GM12878 (cell line): ENCODE measurements around the gene MSANTD2. TPM values are rescaled to one million over a fixed set of nuclear protein-coding genes. Genes with fewer than 3 reads are reported as not detected.
A peak's percentile ranks its signal among the peaks of the same experiment; 100 is the strongest.

Experiments
- ASH2L ChIP-seq: fragments of 300-600, 200-600 bp; sonication (generic); IDR thresholded peaks from 2 replicates; pipeline ENCODE4 v1.6.1; 2017; ENCODE audit warnings: low read depth, mild to moderate bottlenecking, borderline replicate concordance
- BCL11A ChIP-seq: IDR thresholded peaks from 2 replicates; pipeline ENCODE4 v1.6.1; 2011; ENCODE audit warnings: low read depth, low read length
- CHD4 ChIP-seq: fragments of 200-600 bp; sonication (generic); IDR thresholded peaks from 2 replicates; pipeline ENCODE4 v1.6.1; 2016; ENCODE audit warnings: mild to moderate bottlenecking
- CREB1 ChIP-seq: IDR thresholded peaks from 2 replicates; pipeline ENCODE4 v1.6.1; 2012; ENCODE audit warnings: low read depth, mild to moderate bottlenecking, inconsistent platforms
- E4F1 ChIP-seq: fragments of 450-650 bp; IDR thresholded peaks from 2 replicates; pipeline ENCODE4 v1.6.1; 2018; ENCODE audit warnings: borderline replicate concordance, mild to moderate bottlenecking; ENCODE audit not compliant: partially characterized antibody
- EZH2 ChIP-seq: IDR thresholded peaks from 2 replicates; pipeline ENCODE4 v1.6.1; 2012; ENCODE audit warnings: low read depth, mild to moderate bottlenecking, control low read depth, inconsistent platforms, low read length, borderline replicate concordance; ENCODE audit not compliant: control insufficient read depth
- GATAD2B ChIP-seq: fragments of 450-650 bp; conservative IDR thresholded peaks from 2 replicates; pipeline ENCODE4 v1.6.1; 2017; ENCODE audit warnings: low read depth, mild to moderate bottlenecking, moderate library complexity
- HDAC6 ChIP-seq: fragments of 200-600 bp; sonication (generic); IDR thresholded peaks from one replicate; pipeline ENCODE4 v1.8.0; 2017; ENCODE audit warnings: antibody characterized with exemption; ENCODE audit not compliant: unreplicated experiment
- HSF1 ChIP-seq: fragments of 150-350 bp; IDR thresholded peaks from 2 replicates; pipeline ENCODE4 v1.6.1; 2014; ENCODE audit warnings: mild to moderate bottlenecking, low read depth, low read length
- RB1 ChIP-seq: fragments of 450-650 bp; formaldehyde crosslinking; IDR thresholded peaks from 2 replicates; pipeline ENCODE4 v1.6.1; 2017; ENCODE audit warnings: mild to moderate bottlenecking, borderline replicate concordance
- RELA ChIP-seq: fragments of 450-650 bp; IDR thresholded peaks from 2 replicates; pipeline ENCODE4 v1.8.0; 2014; ENCODE audit warnings: borderline replicate concordance; ENCODE audit not compliant: partially characterized antibody
- RELB ChIP-seq: fragments of 450-650 bp; IDR thresholded peaks from 2 replicates; pipeline ENCODE4 v1.6.1; 2017; ENCODE audit warnings: low read depth, mild to moderate bottlenecking, moderate library complexity
- RFX5 ChIP-seq: IDR thresholded peaks from 2 replicates; pipeline ENCODE4 v1.6.1; 2011; ENCODE audit warnings: low read depth, low read length, improper control_type of control experiment
- SMAD1 ChIP-seq: fragments of 450-650 bp; IDR thresholded peaks from 2 replicates; pipeline ENCODE4 v1.6.1; 2018; ENCODE audit warnings: mild to moderate bottlenecking, low read depth; ENCODE audit not compliant: partially characterized antibody
- SREBF2 ChIP-seq: IDR thresholded peaks from 2 replicates; pipeline ENCODE4 v1.6.1; 2012; ENCODE audit warnings: mild to moderate bottlenecking, low read length
- ZBED1 ChIP-seq: IDR thresholded peaks from 2 replicates; pipeline ENCODE4 v1.6.1; 2016; ENCODE audit warnings: borderline replicate concordance
- ZNF622 ChIP-seq: fragments of 450-650 bp; IDR thresholded peaks from 2 replicates; pipeline ENCODE4 v1.6.1; 2017; ENCODE audit warnings: mild to moderate bottlenecking, inconsistent platforms
- polyA plus RNA-seq, 11 experiments: library from polyadenylated mRNA; depleted of rRNA in 4 of 11; unstranded in 6 of 11; stranded (reverse) in 5 of 11; fragments of >200 nt; fragmentation: Nextera tagmentation in 4 of 11; fragmentation: Illumina TruSeq in 1 of 11; extraction: Ambion mirVana in 4 of 11; extraction: Trizol in 1 of 11; gene quantifications; 1 replicate in 1 of 11; 2 replicates in 10 of 11; pipeline versions ENCODE4 v1.2.1 to v1.2.3, GENCODE V29; 2011 to 2016; ENCODE audit warnings: inconsistent platforms in 2 of 11, missing spikeins in 2 of 11, low read depth in 1 of 11
- total RNA-seq, 4 experiments: library from RNA; depleted of rRNA in 3 of 4; stranded (reverse); fragments of >200 nt in 3 of 4; fragmentation: Illumina TruSeq in 1 of 4; extraction: Trizol in 1 of 4; gene quantifications; 2 replicates each; pipeline versions ENCODE4 v1.2.1 to v1.2.3, GENCODE V29; 2013 to 2021
- TF ChIP-seq, protein P1 (sequence below): fragments of 450-650 bp; IDR thresholded peaks from 2 replicates; pipeline ENCODE4 v1.6.1; 2016; ENCODE audit warnings: mild to moderate bottlenecking, moderate library complexity, borderline replicate concordance
- TF ChIP-seq, protein P2 (sequence below): fragments of 450-650 bp; IDR thresholded peaks from 2 replicates; pipeline ENCODE4 v1.6.1; 2014; ENCODE audit warnings: mild to moderate bottlenecking

The MSANTD2 gene
- total and polyA plus RNA-seq, 10 of the 15 experiments (the other 5 are each of a cell fraction or from before 2014, with no cell fraction given): 3.0 to 12.4 (median 8.0) TPM

- TF ChIP-seq RELB (peak; percentile 77), RB1 (peak; percentile 86; the same call in 1 of the 2 replicates), ZNF622 (no peak), ZBED1 (no peak), GATAD2B (peak; percentile 91), EZH2 (no peak), RELA (peak; percentile 75), HSF1 (no peak), HDAC6 (no peak), RFX5 (no peak), CREB1 (peak; percentile 84; the same call in 1 of the 2 replicates), SMAD1 (no peak), SREBF2 (no peak), CHD4 (no peak), E4F1 (no peak), ASH2L (peak; percentile 98), BCL11A (no peak)
- TF ChIP-seq, protein P1, sequence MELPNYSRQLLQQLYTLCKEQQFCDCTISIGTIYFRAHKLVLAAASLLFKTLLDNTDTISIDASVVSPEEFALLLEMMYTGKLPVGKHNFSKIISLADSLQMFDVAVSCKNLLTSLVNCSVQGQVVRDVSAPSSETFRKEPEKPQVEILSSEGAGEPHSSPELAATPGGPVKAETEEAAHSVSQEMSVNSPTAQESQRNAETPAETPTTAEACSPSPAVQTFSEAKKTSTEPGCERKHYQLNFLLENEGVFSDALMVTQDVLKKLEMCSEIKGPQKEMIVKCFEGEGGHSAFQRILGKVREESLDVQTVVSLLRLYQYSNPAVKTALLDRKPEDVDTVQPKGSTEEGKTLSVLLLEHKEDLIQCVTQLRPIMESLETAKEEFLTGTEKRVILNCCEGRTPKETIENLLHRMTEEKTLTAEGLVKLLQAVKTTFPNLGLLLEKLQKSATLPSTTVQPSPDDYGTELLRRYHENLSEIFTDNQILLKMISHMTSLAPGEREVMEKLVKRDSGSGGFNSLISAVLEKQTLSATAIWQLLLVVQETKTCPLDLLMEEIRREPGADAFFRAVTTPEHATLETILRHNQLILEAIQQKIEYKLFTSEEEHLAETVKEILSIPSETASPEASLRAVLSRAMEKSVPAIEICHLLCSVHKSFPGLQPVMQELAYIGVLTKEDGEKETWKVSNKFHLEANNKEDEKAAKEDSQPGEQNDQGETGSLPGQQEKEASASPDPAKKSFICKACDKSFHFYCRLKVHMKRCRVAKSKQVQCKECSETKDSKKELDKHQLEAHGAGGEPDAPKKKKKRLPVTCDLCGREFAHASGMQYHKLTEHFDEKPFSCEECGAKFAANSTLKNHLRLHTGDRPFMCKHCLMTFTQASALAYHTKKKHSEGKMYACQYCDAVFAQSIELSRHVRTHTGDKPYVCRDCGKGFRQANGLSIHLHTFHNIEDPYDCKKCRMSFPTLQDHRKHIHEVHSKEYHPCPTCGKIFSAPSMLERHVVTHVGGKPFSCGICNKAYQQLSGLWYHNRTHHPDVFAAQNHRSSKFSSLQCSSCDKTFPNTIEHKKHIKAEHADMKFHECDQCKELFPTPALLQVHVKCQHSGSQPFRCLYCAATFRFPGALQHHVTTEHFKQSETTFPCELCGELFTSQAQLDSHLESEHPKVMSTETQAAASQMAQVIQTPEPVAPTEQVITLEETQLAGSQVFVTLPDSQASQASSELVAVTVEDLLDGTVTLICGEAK: peak; percentile 71; the same call in 1 of the 2 replicates
- TF ChIP-seq, protein P2, sequence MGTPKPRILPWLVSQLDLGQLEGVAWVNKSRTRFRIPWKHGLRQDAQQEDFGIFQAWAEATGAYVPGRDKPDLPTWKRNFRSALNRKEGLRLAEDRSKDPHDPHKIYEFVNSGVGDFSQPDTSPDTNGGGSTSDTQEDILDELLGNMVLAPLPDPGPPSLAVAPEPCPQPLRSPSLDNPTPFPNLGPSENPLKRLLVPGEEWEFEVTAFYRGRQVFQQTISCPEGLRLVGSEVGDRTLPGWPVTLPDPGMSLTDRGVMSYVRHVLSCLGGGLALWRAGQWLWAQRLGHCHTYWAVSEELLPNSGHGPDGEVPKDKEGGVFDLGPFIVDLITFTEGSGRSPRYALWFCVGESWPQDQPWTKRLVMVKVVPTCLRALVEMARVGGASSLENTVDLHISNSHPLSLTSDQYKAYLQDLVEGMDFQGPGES: no peak
Observed at GRCh38 chr11:124800226-124800929, at the start of gene MSANTD2 (continued).
